ACC112 (cell line): ENCODE data around the gene GSC2.

Source experiments
- H2AFZ ChIP-seq: fragments of 200-600 bp; sonication (generic); one replicate; pipeline ENCODE4 v1.6.0; 2017; ENCODE audit warnings: antibody characterized with exemption, low read length; ENCODE audit not compliant: unreplicated experiment
- H3K27ac ChIP-seq: fragments of 200-600 bp; sonication (generic); 2 replicates; pipeline ENCODE4 v1.5.1; 2014; ENCODE audit warnings: low read depth, mild to moderate bottlenecking, antibody characterized with exemption, low read length, moderate library complexity
- H3K27me3 ChIP-seq: fragments of 200-600 bp; sonication (generic); 2 replicates; pipeline ENCODE4 v1.6.1; 2014; ENCODE audit warnings: mild to moderate bottlenecking, antibody characterized with exemption, low read length, moderate library complexity, mixed read lengths; ENCODE audit not compliant: insufficient read depth
- H3K36me3 ChIP-seq: fragments of 200-600 bp; sonication (generic); 2 replicates; pipeline ENCODE4 v1.6.1; 2016; ENCODE audit warnings: mild to moderate bottlenecking, antibody characterized with exemption, low read length, moderate library complexity, mixed read lengths; ENCODE audit not compliant: insufficient read depth
- H3K4me1 ChIP-seq: fragments of 200-600 bp; sonication (generic); one replicate; pipeline ENCODE4 v1.6.1; 2016; ENCODE audit warnings: low read length, mixed read lengths; ENCODE audit not compliant: insufficient read depth, unreplicated experiment, control insufficient read depth
- H3K4me3 ChIP-seq: fragments of 200-600 bp; sonication (generic); 2 replicates; pipeline ENCODE4 v1.5.1; 2014; ENCODE audit warnings: mild to moderate bottlenecking, low read depth, low read length
- H3K79me2 ChIP-seq: fragments of 200-600 bp; sonication (generic); one replicate; pipeline ENCODE4 v1.6.0; 2016; ENCODE audit warnings: low read length; ENCODE audit not compliant: control insufficient read depth, unreplicated experiment, insufficient read depth

GSC2 gene

GRCh38 chr22:19103880-19104821 is 45.9 kb downstream of the GSC2 start:
- peaks cover 5% of the 10 kb centered on the region for H3K4me1 ChIP-seq
- peaks cover 50% of the 10 kb centered on the region for H3K79me2 ChIP-seq
- H3K27ac ChIP-seq = no peak overlapping the region
- no peaks in the 10 kb centered on the region for H3K27me3 ChIP-seq
- H3K4me3 ChIP-seq = no peak overlapping the region
- H3K36me3 ChIP-seq = no peaks in the 10 kb centered on the region
- no peak overlapping the region for H2AFZ ChIP-seq

DNA sequence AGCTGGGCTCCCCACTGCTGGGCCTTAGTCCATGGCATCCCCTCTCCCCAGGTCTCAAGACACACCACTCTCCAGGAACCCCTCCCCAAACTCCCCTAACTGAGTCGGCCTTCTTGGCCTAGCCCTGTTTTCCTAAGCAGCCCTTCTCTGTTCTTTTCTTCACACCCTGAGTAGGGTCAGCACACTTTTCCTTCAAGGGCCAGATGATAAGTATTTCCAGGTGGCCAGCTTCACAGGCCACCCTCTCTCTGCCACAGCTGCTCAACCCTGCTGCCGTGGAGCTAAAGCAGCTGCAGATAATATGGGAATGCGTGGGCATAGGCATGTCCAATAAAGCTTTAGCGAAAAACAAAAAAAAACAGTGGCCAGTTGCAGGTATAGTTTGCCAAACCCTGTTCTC is 51.9 kb downstream of the GSC2 start:
- H3K36me3 ChIP-seq = no peaks in the 10 kb centered on the region
- no peaks in the 10 kb centered on the region for H3K27me3 ChIP-seq
- H3K79me2 ChIP-seq = peaks cover 21% of the 10 kb centered on the region
- H3K4me1 ChIP-seq = no peaks in the 10 kb centered on the region
- no peak overlapping the region for H2AFZ ChIP-seq
- no peak overlapping the region for H3K4me3 ChIP-seq
- no peak overlapping the region for H3K27ac ChIP-seq

GRCh38 chr22:19097518-19097917 is 52.6 kb downstream of the GSC2 start:
- no peaks in the 10 kb centered on the region for H3K36me3 ChIP-seq
- peaks cover 21% of the 10 kb centered on the region for H3K79me2 ChIP-seq
- no peak overlapping the region for H2AFZ ChIP-seq
- no peaks in the 10 kb centered on the region for H3K27me3 ChIP-seq
- H3K4me3 ChIP-seq = no peak overlapping the region
- H3K4me1 ChIP-seq = no peaks in the 10 kb centered on the region
- H3K27ac ChIP-seq = no peak overlapping the region
